Keratinocyte (primary cell): ENCODE data around the gene LILRB4. TPM values are rescaled to one million over a fixed set of nuclear protein-coding genes. Genes with fewer than 3 reads are reported as not detected.
A peak's percentile ranks its signal among the peaks of the same experiment; 100 is the strongest.

ENCODE experiments used
- DNase-seq: peaks from one replicate; pipeline ENCODE4 v3.0.0-alpha.2; 2011; ENCODE audit warnings: low read depth, missing footprints, low spot score
- FAIRE-seq: peaks from 2 replicates; lab custom pipeline; 2011; peaks lifted over from hg19 to GRCh38; lab: Jason Lieb, UNC
- H2AFZ ChIP-seq: 2 replicates; pipeline ENCODE4 v1.6.0; 2012; ENCODE audit warnings: low read length, control low read depth, inconsistent platforms; ENCODE audit not compliant: control insufficient read depth
- H3K27ac ChIP-seq: 2 replicates; pipeline ENCODE4 v1.5.1; 2011; ENCODE audit warnings: low read length; ENCODE audit not compliant: control insufficient read depth, insufficient read depth
- H3K27me3 ChIP-seq: 3 replicates; pipeline ENCODE4 v1.6.0; 2011; ENCODE audit warnings: low read length; ENCODE audit not compliant: control insufficient read depth, insufficient read depth; ENCODE audit errors: extremely low read depth
- H3K36me3 ChIP-seq, 2 experiments: 2 replicates in 1 of 2; 3 replicates in 1 of 2; pipeline ENCODE4 v1.5.1; 2011; ENCODE audit warnings: low read length in 2 of 2, mild to moderate bottlenecking in 1 of 2; ENCODE audit not compliant: control insufficient read depth in 2 of 2, insufficient read depth in 2 of 2; ENCODE audit errors: extremely low read depth in 1 of 2
- H3K4me1 ChIP-seq: 3 replicates; pipeline ENCODE4 v1.5.1; 2011; ENCODE audit warnings: low read length; ENCODE audit not compliant: control insufficient read depth, insufficient read depth; ENCODE audit errors: extremely low read depth
- H3K4me2 ChIP-seq: 3 replicates; pipeline ENCODE4 v1.6.0; 2011; ENCODE audit warnings: low read depth, low read length; ENCODE audit not compliant: control insufficient read depth, insufficient read depth; ENCODE audit errors: extremely low read depth
- H3K4me3 ChIP-seq, 3 experiments: fragments of 200-600 bp in 1 of 3; sonication (generic) in 1 of 3; 2 replicates in 2 of 3; 3 replicates in 1 of 3; pipeline ENCODE4 v1.5.1; 2011 to 2016; ENCODE audit warnings: low read length in 3 of 3, mild to moderate bottlenecking in 3 of 3, control low read depth in 2 of 3, inconsistent platforms in 1 of 3, low read depth in 1 of 3, mixed read lengths in 1 of 3, mixed run types in 1 of 3, moderate library complexity in 1 of 3; ENCODE audit not compliant: control insufficient read depth in 2 of 3, insufficient read depth in 2 of 3; ENCODE audit errors: extremely low read depth in 1 of 3
- H3K79me2 ChIP-seq: 2 replicates; pipeline ENCODE4 v1.6.0; 2012; ENCODE audit warnings: low read length; ENCODE audit not compliant: control insufficient read depth, insufficient read depth
- H3K9ac ChIP-seq: 3 replicates; pipeline ENCODE4 v1.6.0; 2011; ENCODE audit warnings: low read length; ENCODE audit not compliant: control insufficient read depth, insufficient read depth; ENCODE audit errors: extremely low read depth
- H3K9me1 ChIP-seq: 3 replicates; pipeline ENCODE4 v1.6.0; 2011; ENCODE audit warnings: low read length; ENCODE audit not compliant: control insufficient read depth, insufficient read depth; ENCODE audit errors: extremely low read depth
- H3K9me3 ChIP-seq: 2 replicates; pipeline ENCODE4 v1.5.1; 2012; ENCODE audit warnings: low read depth, low read length; ENCODE audit not compliant: control insufficient read depth
- H4K20me1 ChIP-seq: 3 replicates; pipeline ENCODE4 v1.6.0; 2011; ENCODE audit warnings: low read length; ENCODE audit not compliant: control insufficient read depth, insufficient read depth; ENCODE audit errors: extremely low read depth
- EZH2 ChIP-seq: IDR thresholded peaks from one replicate; pipeline ENCODE4 v1.6.1; 2012; ENCODE audit warnings: inconsistent platforms, mild to moderate bottlenecking, low read length, moderate library complexity
- dilution Hi-C: fragments of 300-500 bp; cut with MboI; formaldehyde crosslinking; loops from one replicate; pipeline ENCODE4 v1.7.0; 2020; ENCODE audit warnings: low sequenced_read_pairs; ENCODE audit not compliant: extremely low pct_ligation_motif_present
- polyA plus RNA-seq, 5 experiments: library from polyadenylated mRNA; depleted of rRNA in 3 of 5; stranded (reverse) in 3 of 5; stranded (forward) in 1 of 5; unstranded in 1 of 5; fragments of >200 nt; gene quantifications; 1 replicate in 1 of 5; 2 replicates in 3 of 5; 3 replicates in 1 of 5; pipeline versions ENCODE4 v1.2.1 to v1.2.3, GENCODE V29; 2011 to 2012; ENCODE audit warnings: missing spikeins in 2 of 5, low read depth in 1 of 5, low replicate concordance in 1 of 5
- TF ChIP-seq, protein P1 (sequence below), 3 experiments: IDR thresholded peaks in 1 of 3; conservative IDR thresholded peaks in 1 of 3; optimal IDR thresholded peaks in 1 of 3; 2 replicates in 2 of 3; 3 replicates in 1 of 3; pipeline versions ENCODE3 to v1.5.1; 2011; ENCODE audit warnings: low read length in 3 of 3, mild to moderate bottlenecking in 3 of 3, moderate library complexity in 2 of 3, control low read depth in 1 of 3, inconsistent platforms in 1 of 3; ENCODE audit not compliant: insufficient read depth in 2 of 3; ENCODE audit errors: extremely low read depth in 1 of 3

The LILRB4 gene
- polyA plus RNA-seq, 1 donor (not counting 4 experiments of a cell fraction or from before 2014, with no cell fraction given), result not detected

DNA sequence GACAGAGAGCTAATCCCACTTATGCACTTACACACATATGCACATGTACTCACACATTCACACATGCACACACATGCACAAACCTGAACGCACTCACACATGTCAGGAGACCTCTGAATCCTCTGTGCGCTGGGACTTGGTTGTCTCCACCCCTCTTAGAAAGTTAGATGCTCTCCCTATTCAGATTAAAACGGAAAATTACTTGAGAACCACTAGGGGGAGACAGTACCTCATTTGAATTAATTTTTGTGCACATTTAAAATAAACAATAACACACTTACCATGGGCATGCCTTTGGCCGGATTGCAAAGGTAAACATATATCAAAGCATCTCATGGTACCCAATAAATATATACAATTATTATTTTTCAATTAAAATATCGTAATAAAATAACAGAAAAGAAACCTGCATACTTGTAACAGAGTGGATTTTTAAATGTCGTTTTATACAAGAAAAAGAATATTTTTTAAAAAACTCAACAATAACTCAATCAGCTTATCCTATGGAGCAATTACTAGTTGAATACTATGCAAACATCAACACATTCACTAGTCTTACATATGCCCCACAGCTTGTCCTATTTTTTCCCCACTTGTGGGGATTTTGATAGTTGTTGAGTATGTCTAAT lies 9.5 kb upstream of the LILRB4 start:
- Histone ChIP-seq H3K9me3 (no peaks in the 10 kb centered on the region), H3K4me3 (no peak overlapping the region), H3K27me3 (no peaks in the 10 kb centered on the region), H3K4me2 (no peak overlapping the region), H3K9me1 (no peaks in the 10 kb centered on the region), H3K9ac (no peak overlapping the region), H3K36me3 (no peaks in the 10 kb centered on the region), H4K20me1 (no peaks in the 10 kb centered on the region), H3K27ac (no peak overlapping the region), H3K79me2 (no peaks in the 10 kb centered on the region), H3K4me1 (no peaks in the 10 kb centered on the region), H2AFZ (no peak overlapping the region)
- dilution Hi-C loops, result no loop called here
- FAIRE-seq, result no peak
- DNase-seq, result no peak
- TF ChIP-seq, protein P1, sequence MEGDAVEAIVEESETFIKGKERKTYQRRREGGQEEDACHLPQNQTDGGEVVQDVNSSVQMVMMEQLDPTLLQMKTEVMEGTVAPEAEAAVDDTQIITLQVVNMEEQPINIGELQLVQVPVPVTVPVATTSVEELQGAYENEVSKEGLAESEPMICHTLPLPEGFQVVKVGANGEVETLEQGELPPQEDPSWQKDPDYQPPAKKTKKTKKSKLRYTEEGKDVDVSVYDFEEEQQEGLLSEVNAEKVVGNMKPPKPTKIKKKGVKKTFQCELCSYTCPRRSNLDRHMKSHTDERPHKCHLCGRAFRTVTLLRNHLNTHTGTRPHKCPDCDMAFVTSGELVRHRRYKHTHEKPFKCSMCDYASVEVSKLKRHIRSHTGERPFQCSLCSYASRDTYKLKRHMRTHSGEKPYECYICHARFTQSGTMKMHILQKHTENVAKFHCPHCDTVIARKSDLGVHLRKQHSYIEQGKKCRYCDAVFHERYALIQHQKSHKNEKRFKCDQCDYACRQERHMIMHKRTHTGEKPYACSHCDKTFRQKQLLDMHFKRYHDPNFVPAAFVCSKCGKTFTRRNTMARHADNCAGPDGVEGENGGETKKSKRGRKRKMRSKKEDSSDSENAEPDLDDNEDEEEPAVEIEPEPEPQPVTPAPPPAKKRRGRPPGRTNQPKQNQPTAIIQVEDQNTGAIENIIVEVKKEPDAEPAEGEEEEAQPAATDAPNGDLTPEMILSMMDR (optimal IDR thresholded peaks at IDR 0.05 in 1 of 3, IDR thresholded peaks at IDR 0.05 in 1 of 3, conservative IDR thresholded peaks at IDR 0.05 in 1 of 3; ENCODE audit: extremely low read depth in 1 of 3, insufficient read depth in 2 of 3, low read length in 3 of 3), result peak in 1 of 3 experiments; percentile 1
- TF ChIP-seq EZH2, result no peak

DNA sequence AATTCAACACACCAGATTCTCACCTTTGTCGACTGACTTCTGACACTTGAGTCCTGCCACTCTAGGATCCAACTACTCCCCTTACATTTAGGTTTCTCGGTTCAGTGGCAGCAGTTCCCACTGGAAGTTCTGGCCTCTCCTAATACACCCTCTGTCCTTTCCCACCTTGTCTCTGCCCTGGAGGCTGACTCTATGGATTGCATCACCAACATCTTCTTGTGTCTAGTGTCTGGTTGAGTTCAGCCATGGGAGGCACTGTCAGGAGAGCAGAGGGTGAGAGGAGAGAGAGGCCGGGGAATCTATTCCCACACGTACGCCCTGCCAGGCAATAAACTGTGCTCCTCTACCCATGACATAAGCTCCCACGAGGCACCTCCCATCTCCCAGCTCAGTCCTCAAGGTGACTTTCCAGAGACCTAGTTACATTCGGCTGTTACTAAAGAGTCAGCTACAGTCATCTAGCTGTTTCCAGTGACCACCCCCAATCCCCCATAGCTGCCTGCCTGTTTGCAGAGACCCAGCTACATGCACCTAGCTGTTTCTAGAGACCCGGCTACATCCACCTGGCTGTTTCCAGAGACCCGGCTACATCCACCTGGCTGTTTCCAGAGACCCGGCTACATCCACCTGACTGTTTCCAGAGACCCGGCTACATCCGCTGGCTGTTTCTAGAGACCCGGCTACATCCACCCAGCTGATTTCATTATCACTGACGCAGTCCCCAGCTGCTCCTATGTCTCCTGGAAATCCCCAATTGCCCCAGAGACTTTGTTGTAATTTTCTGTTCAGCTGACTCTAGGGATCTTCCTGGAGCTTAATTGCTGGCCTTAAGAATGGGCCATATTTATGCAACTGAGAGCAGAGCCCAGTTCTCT lies 8.1 kb upstream of the LILRB4 start:
- DNase-seq (no peak), FAIRE-seq (no peak)
- Histone ChIP-seq H3K4me1 (no peaks in the 10 kb centered on the region), H3K79me2 (no peaks in the 10 kb centered on the region), H3K27me3 (no peaks in the 10 kb centered on the region), H3K36me3 (no peaks in the 10 kb centered on the region), H3K9me1 (no peaks in the 10 kb centered on the region), H4K20me1 (no peaks in the 10 kb centered on the region), H3K9ac (no peak overlapping the region), H3K4me2 (no peak overlapping the region), H2AFZ (no peak overlapping the region), H3K9me3 (no peaks in the 10 kb centered on the region), H3K27ac (no peak overlapping the region), H3K4me3 (no peak overlapping the region)
- dilution Hi-C loops, result no loop called here
- no peak for TF ChIP-seq EZH2
- TF ChIP-seq, protein P1 (optimal IDR thresholded peaks at IDR 0.05 in 1 of 3, IDR thresholded peaks at IDR 0.05 in 1 of 3, conservative IDR thresholded peaks at IDR 0.05 in 1 of 3; ENCODE audit: extremely low read depth in 1 of 3, insufficient read depth in 2 of 3, low read length in 3 of 3), result no peak
